NCI-H2081 (cell line): Measurements from ENCODE around the gene GOLGA7B.

Source experiments
- DNase-seq, 2 experiments: peaks; one replicate each; lab custom pipeline; 2025; lab: John Stamatoyannopoulos, UW

Gene GOLGA7B

GRCh38 chr10:97894092-97894491, 44.4 kb downstream of the GOLGA7B start:
- no peak for DNase-seq

GRCh38 chr10:97895084-97895483, 45.4 kb downstream of the GOLGA7B start:
- no peak for DNase-seq

- no peak for DNase-seq
Observed at GRCh38 chr10:97895915-97896314, 46.3 kb downstream of the GOLGA7B start.

GRCh38 chr10:97896756-97897358, 47.2 kb downstream of the GOLGA7B start:
- no peak for DNase-seq

- no peak for DNase-seq
Observed at GRCh38 chr10:97898429-97898828, 48.8 kb downstream of the GOLGA7B start.

GRCh38 chr10:97901381-97901780, 51.7 kb downstream of the GOLGA7B start:
- DNase-seq, result no peak

- no peak for DNase-seq
Observed at GRCh38 chr10:97903128-97904017, 53.7 kb downstream of the GOLGA7B start.

GRCh38 chr10:97904018-97904381, 54.4 kb downstream of the GOLGA7B start:
- no peak for DNase-seq

GRCh38 chr10:97904576-97904975, 54.9 kb downstream of the GOLGA7B start:
- no peak for DNase-seq

- DNase-seq, result no peak
Observed at GRCh38 chr10:97905276-97905675, 55.6 kb downstream of the GOLGA7B start.

- DNase-seq, result no peak
Observed at GRCh38 chr10:97907211-97907610, 57.6 kb downstream of the GOLGA7B start.

- no peak for DNase-seq
Observed at GRCh38 chr10:97907830-97908229, 58.2 kb downstream of the GOLGA7B start.

- DNase-seq, result no peak
Observed at GRCh38 chr10:97910661-97911060, 61.0 kb downstream of the GOLGA7B start.

- DNase-seq, result peak; percentile 23 to 27
Observed at GRCh38 chr10:97911217-97911616, 61.6 kb downstream of the GOLGA7B start.

GRCh38 chr10:97913193-97913592, 63.5 kb downstream of the GOLGA7B start:
- no peak for DNase-seq

- DNase-seq, result no peak
Observed at GRCh38 chr10:97913614-97914013, 64.0 kb downstream of the GOLGA7B start.

- no peak for DNase-seq
Observed at GRCh38 chr10:97914171-97914836, 64.7 kb downstream of the GOLGA7B start.

GRCh38 chr10:97914837-97915211, 65.2 kb downstream of the GOLGA7B start:
- peak; percentile 52 to 62 for DNase-seq

- no peak for DNase-seq
Observed at GRCh38 chr10:97915346-97916131, 65.9 kb downstream of the GOLGA7B start.

GRCh38 chr10:97916586-97916985, 66.9 kb downstream of the GOLGA7B start:
- no peak for DNase-seq

- DNase-seq, result no peak
Observed at GRCh38 chr10:97919012-97919411, 69.4 kb downstream of the GOLGA7B start.

GRCh38 chr10:97920865-97921264, 71.2 kb downstream of the GOLGA7B start:
- DNase-seq, result no peak
